Pancreas (tissue), 10 donors: ENCODE data around the gene PLCH2. TPM values are rescaled to one million over a fixed set of nuclear protein-coding genes. Genes with fewer than 3 reads are reported as not detected.

Experiments used
- ATAC-seq, 4 donors: fragments of 200-7000 bp; cut with Tn5 transposase; one replicate each; pipeline versions ENCODE4 v1.8.0 to v1.9.1; 2020; ENCODE audit warnings: mild to moderate bottlenecking in 4 of 4, moderate library complexity in 4 of 4
- DNase-seq, 6 donors: peaks; one replicate each; pipeline ENCODE4 v3.0.0-alpha.2; 2020
- FAIRE-seq: peaks from 2 replicates; lab custom pipeline; 2012; peaks lifted over from hg19 to GRCh38; lab: Jason Lieb, UNC
- H3K27ac ChIP-seq, 4 donors: fragments of 200-600 bp; sonication (generic); 1 replicate in 3 of 4; 2 replicates in 1 of 4; pipeline versions ENCODE4 v1.5.0 to v1.8.0; 2020
- H3K27me3 ChIP-seq, 4 donors: fragments of 200-600 bp; one replicate each; pipeline ENCODE4 v1.8.0; 2021
- H3K36me3 ChIP-seq, 3 donors: fragments of 200-600 bp; sonication (generic) in 1 of 3; one replicate each; pipeline versions ENCODE4 v1.5.0 to v1.8.0; 2020 to 2021
- H3K4me1 ChIP-seq, 3 donors: fragments of 200-600 bp; one replicate each; pipeline ENCODE4 v1.8.0; 2021
- H3K4me3 ChIP-seq, 4 donors: fragments of 200-600 bp; sonication (generic) in 2 of 4; one replicate each; pipeline versions ENCODE4 v1.5.0 to v1.8.0; 2020 to 2021
- H3K9me3 ChIP-seq, 4 donors: fragments of 200-600 bp; one replicate each; pipeline ENCODE4 v1.8.0; 2021
- WGBS, 2 donors: extraction: QIAGEN DNeasy Blood & Tissue Kit; methylation state at CpG; one replicate each; pipeline ENCODE4 v1.1.7; 2013; 5-methylcytosine and 5-hydroxymethylcytosine counted together
- intact Hi-C, 3 donors: fragments of 100-400 bp; cut with DNase I; formaldehyde crosslinking; loops; one replicate each; pipeline versions ENCODE4 v1.11.1 to v1.14.2; 2022
- polyA plus RNA-seq, 2 donors: library from polyadenylated mRNA; stranded (reverse); fragments of 200-250 nt; gene quantifications; one replicate each; pipeline ENCODE4 v1.2.3, GENCODE V29; 2013
- total RNA-seq, 6 donors: library from RNA; stranded (reverse); fragmentation: NEBNext Ultra II Directional in 4 of 6; extraction: Animal tissue kit (Norgen Biotek cat#: 25700) in 4 of 6; gene quantifications; one replicate each; pipeline versions ENCODE4 v1.2.1 to v1.2.4, GENCODE V29; 2021 to 2023
- TF ChIP-seq, protein P1 (sequence below), 4 donors: fragments of 200-600 bp; sonication (generic) in 3 of 4; IDR thresholded peaks; one replicate each; pipeline versions ENCODE4 v1.5.0 to v1.8.0; 2021; ENCODE audit warnings: antibody characterized with exemption in 4 of 4
- donor health status: healthy with polysubstance abuse.
- donor health status: DM: no; HTN: no; CAD: no; lungs with moderate emphysema.
- donor health status: DM: no; HTN: no; CAD: no.
- donor health status: control.
- donor health status: control.
- donor health status: Bipolar disorder and iron deficiency.
- donor health status: DM: yes; HTN: yes; CAD: no.
- donor health status: DM: no; HTN: no; CAD: no.
- donor health status: DM: no; HTN: no; CAD: no.
- donor health status: DM: yes; HTN: yes; CAD: no.

PLCH2 gene
- total and polyA plus RNA-seq, 8 donors: 0.79 to 163 (median 3.3) TPM

DNA sequence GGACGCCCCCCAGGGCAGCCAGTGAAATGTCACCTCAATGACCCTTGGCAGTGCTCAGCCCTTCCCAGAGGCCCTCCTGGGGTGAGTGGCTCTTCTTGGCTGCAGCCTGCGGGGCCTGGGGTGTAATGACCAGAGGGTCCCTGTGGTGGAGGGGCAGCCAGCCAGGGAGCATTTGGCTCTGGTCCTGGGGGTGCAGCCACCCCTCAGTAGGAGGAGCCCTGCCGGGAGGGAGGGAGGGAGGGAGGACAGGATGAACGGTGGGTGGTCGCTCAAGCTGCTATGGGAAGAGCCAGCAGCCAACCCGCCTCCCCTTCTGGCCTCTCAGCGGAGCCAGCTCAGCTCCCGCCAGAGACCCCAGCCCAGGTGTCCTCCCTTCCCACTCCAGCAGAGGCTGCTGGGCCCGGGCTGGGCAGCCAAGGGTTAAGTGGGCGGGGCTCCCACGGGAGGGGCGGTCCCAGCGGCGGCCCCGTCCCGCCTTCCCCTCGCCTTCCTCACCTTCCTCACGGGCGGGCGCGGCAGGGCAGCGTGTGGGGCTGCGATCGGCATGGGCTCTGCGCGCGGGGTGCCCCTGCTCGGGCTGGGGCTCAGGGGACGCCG is 9.0 kb upstream of the PLCH2 start:
- FAIRE-seq (no peak), DNase-seq (no peak), ATAC-seq (peak in 2 of 4 donors; percentile 23 to 25)
- Histone ChIP-seq H3K4me1 (no peaks in the 10 kb centered on the region), H3K36me3 (no peaks in the 10 kb centered on the region), H3K9me3 (no peaks in the 10 kb centered on the region), H3K27ac (no peak overlapping the region), H3K4me3 (no peak overlapping the region), H3K27me3 (peaks cover 0 to 13% (median 0%) of the 10 kb centered on the region in 4 donors)
- intact Hi-C loops: no loop called here
- WGBS, 2 donors: 4 to 6% methylated on average over 20 to 30 of the region's 30 CpGs
- TF ChIP-seq, protein P1, sequence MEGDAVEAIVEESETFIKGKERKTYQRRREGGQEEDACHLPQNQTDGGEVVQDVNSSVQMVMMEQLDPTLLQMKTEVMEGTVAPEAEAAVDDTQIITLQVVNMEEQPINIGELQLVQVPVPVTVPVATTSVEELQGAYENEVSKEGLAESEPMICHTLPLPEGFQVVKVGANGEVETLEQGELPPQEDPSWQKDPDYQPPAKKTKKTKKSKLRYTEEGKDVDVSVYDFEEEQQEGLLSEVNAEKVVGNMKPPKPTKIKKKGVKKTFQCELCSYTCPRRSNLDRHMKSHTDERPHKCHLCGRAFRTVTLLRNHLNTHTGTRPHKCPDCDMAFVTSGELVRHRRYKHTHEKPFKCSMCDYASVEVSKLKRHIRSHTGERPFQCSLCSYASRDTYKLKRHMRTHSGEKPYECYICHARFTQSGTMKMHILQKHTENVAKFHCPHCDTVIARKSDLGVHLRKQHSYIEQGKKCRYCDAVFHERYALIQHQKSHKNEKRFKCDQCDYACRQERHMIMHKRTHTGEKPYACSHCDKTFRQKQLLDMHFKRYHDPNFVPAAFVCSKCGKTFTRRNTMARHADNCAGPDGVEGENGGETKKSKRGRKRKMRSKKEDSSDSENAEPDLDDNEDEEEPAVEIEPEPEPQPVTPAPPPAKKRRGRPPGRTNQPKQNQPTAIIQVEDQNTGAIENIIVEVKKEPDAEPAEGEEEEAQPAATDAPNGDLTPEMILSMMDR (IDR thresholded peaks at IDR 0.05): no peak

DNA sequence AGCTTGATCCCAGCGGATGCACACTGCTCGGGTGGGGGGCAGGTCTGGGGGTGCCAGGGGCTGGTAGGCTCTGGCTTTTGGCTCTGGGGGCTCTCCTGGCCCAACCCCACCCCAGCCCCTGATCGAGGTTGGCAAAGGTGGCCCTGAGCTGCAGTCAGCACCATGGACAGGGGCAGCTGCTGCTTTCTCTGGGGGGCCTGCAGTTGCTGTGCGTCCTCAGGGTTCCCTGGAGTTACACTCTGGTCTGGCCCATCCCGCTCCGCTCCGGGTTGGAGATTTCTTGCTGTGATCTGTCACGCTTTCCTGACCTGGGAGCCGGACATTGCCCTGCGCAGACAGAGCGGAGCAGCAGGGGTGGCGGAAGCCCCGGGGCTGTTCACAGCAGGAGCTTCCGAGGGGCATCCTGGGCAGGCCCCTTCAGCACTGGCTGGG is 8.0 kb upstream of the PLCH2 start:
- intact Hi-C loops: no loop called here
- ATAC-seq (peak in 1 of 4 donors; percentile 65), DNase-seq (peak in 3 of 6 donors; percentile 24 to 68 (median 42)), FAIRE-seq (no peak)
- peaks cover 0 to 13% (median 0%) of the 10 kb centered on the region in 4 donors for H3K27me3 ChIP-seq
- H3K36me3 ChIP-seq: no peaks in the 10 kb centered on the region
- H3K4me3 ChIP-seq: no peak overlapping the region
- WGBS, 2 donors: 20 to 28% methylated on average over 14 of the region's 14 CpGs
- TF ChIP-seq, protein P1 (IDR thresholded peaks at IDR 0.05): no peak
- H3K4me1 ChIP-seq: no peaks in the 10 kb centered on the region
- H3K9me3 ChIP-seq: no peaks in the 10 kb centered on the region
- no peak overlapping the region for H3K27ac ChIP-seq

DNA sequence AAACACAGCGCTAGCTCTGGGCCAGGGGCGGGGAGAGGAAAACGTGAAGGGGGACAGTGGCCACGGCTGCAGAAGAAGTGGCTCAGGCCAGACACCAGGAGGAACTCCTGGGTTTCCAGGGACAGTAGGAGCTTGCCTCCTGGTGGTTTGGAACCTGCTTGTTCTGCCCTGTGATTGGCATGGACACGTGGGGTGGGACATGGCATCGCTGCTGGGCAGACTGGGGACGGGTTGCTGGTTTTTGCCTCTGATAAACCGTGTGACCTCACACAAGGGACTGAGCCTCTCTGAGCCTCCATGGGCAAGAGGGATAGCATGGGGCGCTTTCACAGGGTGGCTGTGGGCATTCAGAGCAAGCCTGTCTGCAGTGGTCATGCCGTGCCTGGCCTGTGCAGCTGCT is 7.5 kb upstream of the PLCH2 start:
- ATAC-seq (no peak), FAIRE-seq (no peak), DNase-seq (no peak)
- Histone ChIP-seq H3K27ac (no peak overlapping the region), H3K4me3 (no peak overlapping the region), H3K9me3 (no peaks in the 10 kb centered on the region), H3K27me3 (peaks cover 0 to 13% (median 0%) of the 10 kb centered on the region in 4 donors), H3K4me1 (no peaks in the 10 kb centered on the region), H3K36me3 (no peaks in the 10 kb centered on the region)
- intact Hi-C loops: no loop called here
- 43 to 53% methylated on average over 10 of the region's 10 CpGs for WGBS, 2 donors
- TF ChIP-seq, protein P1 (IDR thresholded peaks at IDR 0.05): no peak

DNA sequence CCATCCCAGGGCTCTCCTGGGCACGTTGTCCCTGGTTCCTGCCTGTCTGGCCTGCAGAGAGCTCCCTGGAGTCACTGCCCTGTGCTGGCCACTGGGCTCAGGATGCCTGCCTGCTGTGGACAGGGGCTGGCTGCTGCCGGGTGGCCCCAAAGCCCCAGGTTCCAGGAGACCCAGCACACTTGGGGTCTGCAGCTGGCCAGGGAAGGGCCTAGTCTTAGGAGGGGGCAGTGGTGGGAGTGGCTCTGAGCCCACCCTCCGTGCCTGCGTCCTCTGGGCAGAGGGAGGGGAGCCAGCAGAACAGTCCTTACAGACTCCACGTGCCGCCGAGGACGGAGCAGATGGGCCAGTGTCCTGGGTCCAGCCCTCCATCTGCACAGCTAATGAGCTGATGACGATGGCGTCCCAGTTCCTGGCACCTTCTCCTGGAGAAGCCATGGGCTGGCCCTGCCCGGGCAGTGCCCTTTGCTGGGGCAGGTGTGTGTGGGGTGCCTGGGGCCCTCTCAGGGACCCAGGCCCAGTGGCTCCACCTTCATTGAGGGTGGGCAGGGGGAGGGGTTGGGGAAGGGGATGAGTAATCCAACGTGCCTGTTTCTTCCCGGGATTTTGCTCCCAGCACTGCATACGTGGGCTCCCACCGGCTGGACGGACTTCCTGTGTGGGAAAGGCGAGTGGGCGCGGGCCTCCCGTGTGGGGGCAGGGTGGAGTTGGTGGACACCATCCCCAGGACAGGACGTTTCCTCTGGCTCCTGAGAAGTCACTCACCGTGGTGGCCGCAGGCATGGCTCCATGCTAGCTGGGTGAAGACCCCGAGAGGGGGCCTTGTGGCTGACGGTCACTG is 6.8 kb upstream of the PLCH2 start:
- no peaks in the 10 kb centered on the region for H3K4me1 ChIP-seq
- no peak overlapping the region for H3K27ac ChIP-seq
- no peaks in the 10 kb centered on the region for H3K36me3 ChIP-seq
- ATAC-seq: no peak
- peaks cover 0 to 13% (median 0%) of the 10 kb centered on the region in 4 donors for H3K27me3 ChIP-seq
- intact Hi-C loops: no loop called here
- 43 to 56% methylated on average over 24 to 25 of the region's 25 CpGs for WGBS, 2 donors
- no peak for FAIRE-seq
- H3K9me3 ChIP-seq: no peaks in the 10 kb centered on the region
- TF ChIP-seq, protein P1 (IDR thresholded peaks at IDR 0.05): no peak
- DNase-seq: no peak
- no peak overlapping the region for H3K4me3 ChIP-seq
